Thyroid gland (tissue), 4 donors: ENCODE measurements around the gene EPB41L1.

ENCODE experiments used
- POLR2A ChIP-seq, 2 donors: fragments of 450-650 bp; IDR thresholded peaks; one replicate each; pipeline ENCODE4 v1.6.1; 2017; ENCODE audit warnings: antibody characterized with exemption in 2 of 2, mild to moderate bottlenecking in 2 of 2, moderate library complexity in 1 of 2
- TF ChIP-seq, protein P1 (sequence below), 6 experiments: fragments of 200-600 bp in 3 of 6; fragments of 450-650 bp in 3 of 6; sonication (generic) in 3 of 6; IDR thresholded peaks; one replicate each; pipeline ENCODE4 v1.5.1; 2016 to 2019; ENCODE audit warnings: antibody characterized with exemption in 6 of 6, mild to moderate bottlenecking in 2 of 6, inconsistent platforms in 1 of 6, moderate library complexity in 1 of 6

DNA sequence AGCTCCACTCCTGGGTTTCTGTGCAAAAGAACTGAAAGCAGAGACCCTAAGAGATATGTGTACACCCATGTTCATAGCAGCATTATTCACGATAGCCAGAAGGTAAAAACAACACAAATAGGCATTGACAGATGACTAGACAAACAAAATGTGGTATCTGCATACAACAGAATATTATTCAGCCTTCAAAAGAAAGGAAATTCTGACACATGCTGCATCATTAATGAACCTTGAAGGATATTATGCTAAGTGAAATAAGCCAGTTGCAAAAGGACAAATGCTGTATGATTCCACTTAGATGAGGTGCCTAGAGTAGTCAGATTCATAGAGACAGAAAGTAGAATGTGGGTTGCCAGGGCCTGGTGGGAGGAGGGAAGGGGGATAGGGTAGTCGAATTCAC, 99.5 kb downstream of the EPB41L1 start:
- no peak for TF ChIP-seq POLR2A (IDR thresholded peaks at IDR 0.05)
- TF ChIP-seq, protein P1, sequence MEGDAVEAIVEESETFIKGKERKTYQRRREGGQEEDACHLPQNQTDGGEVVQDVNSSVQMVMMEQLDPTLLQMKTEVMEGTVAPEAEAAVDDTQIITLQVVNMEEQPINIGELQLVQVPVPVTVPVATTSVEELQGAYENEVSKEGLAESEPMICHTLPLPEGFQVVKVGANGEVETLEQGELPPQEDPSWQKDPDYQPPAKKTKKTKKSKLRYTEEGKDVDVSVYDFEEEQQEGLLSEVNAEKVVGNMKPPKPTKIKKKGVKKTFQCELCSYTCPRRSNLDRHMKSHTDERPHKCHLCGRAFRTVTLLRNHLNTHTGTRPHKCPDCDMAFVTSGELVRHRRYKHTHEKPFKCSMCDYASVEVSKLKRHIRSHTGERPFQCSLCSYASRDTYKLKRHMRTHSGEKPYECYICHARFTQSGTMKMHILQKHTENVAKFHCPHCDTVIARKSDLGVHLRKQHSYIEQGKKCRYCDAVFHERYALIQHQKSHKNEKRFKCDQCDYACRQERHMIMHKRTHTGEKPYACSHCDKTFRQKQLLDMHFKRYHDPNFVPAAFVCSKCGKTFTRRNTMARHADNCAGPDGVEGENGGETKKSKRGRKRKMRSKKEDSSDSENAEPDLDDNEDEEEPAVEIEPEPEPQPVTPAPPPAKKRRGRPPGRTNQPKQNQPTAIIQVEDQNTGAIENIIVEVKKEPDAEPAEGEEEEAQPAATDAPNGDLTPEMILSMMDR (IDR thresholded peaks at IDR 0.05): no peak
